Transverse colon (tissue), 4 donors: ENCODE measurements around the gene INPP5E.

Experiments used
- CTCF ChIP-seq, 5 experiments: fragments of 200-600 bp in 3 of 5; fragments of 450-650 bp in 2 of 5; sonication (generic) in 3 of 5; IDR thresholded peaks; 1 replicate in 2 of 5; 2 replicates in 3 of 5; pipeline ENCODE4 v1.5.1; 2016 to 2017; ENCODE audit warnings: antibody characterized with exemption in 5 of 5, inconsistent platforms in 3 of 5, mild to moderate bottlenecking in 2 of 5, moderate library complexity in 1 of 5
- EP300 ChIP-seq: sonication (generic); formaldehyde crosslinking; IDR thresholded peaks from one replicate; pipeline ENCODE4 v1.6.1; 2017; ENCODE audit warnings: antibody characterized with exemption, low read depth
- POLR2A ChIP-seq: fragments of 450-650 bp; IDR thresholded peaks from one replicate; pipeline ENCODE4 v1.6.1; 2016; ENCODE audit warnings: antibody characterized with exemption, mild to moderate bottlenecking, moderate library complexity
- POLR2AphosphoS5 ChIP-seq, 3 donors: sonication (generic); formaldehyde crosslinking; IDR thresholded peaks; one replicate each; pipeline ENCODE4 v1.6.1; 2016; ENCODE audit warnings: antibody characterized with exemption in 3 of 3

GRCh38 chr9:136429683-136430491, 9.8 kb downstream of the INPP5E start:
- TF ChIP-seq CTCF (IDR thresholded peaks at IDR 0.05) (no peak), POLR2AphosphoS5 (IDR thresholded peaks at IDR 0.05) (no peak), POLR2A (no peak), EP300 (no peak)
